Measurements from ENCODE around the gene SKAP1.

Gene SKAP1

GRCh38 chr17:48173191-48173984, 256.6 kb downstream of the SKAP1 start:
- no peak for TF ChIP-seq CTCF (IDR thresholded peaks at IDR 0.05; ENCODE audit: control insufficient read depth, insufficient read depth, low read depth, low read length, missing control alignments)
- DNase-seq (ENCODE audit: low read depth), result no peak
- H3K4me3 ChIP-seq (ENCODE audit: control insufficient read depth, low read depth, low read length), result no peak overlapping the region

GRCh38 chr17:48169926-48170325, 260.1 kb downstream of the SKAP1 start:
- DNase-seq (ENCODE audit: low read depth), result no peak
- TF ChIP-seq CTCF (IDR thresholded peaks at IDR 0.05; ENCODE audit: control insufficient read depth, insufficient read depth, low read depth, low read length, missing control alignments), result no peak
- H3K4me3 ChIP-seq (ENCODE audit: control insufficient read depth, low read depth, low read length), result no peak overlapping the region

GRCh38 chr17:48163809-48164208, 266.2 kb downstream of the SKAP1 start:
- TF ChIP-seq CTCF (IDR thresholded peaks at IDR 0.05; ENCODE audit: control insufficient read depth, insufficient read depth, low read depth, low read length, missing control alignments), result peak; percentile 14
- H3K4me3 ChIP-seq (ENCODE audit: control insufficient read depth, low read depth, low read length), result no peak overlapping the region
- no peak for DNase-seq (ENCODE audit: low read depth)

- DNase-seq (ENCODE audit: low read depth), result no peak
- no peak overlapping the region for H3K4me3 ChIP-seq (ENCODE audit: control insufficient read depth, low read depth, low read length)
- no peak for TF ChIP-seq CTCF (IDR thresholded peaks at IDR 0.05; ENCODE audit: control insufficient read depth, insufficient read depth, low read depth, low read length, missing control alignments)
Observed at GRCh38 chr17:48162946-48163506, 267.0 kb downstream of the SKAP1 start.

- no peak for TF ChIP-seq CTCF (IDR thresholded peaks at IDR 0.05; ENCODE audit: control insufficient read depth, insufficient read depth, low read depth, low read length, missing control alignments)
- DNase-seq (ENCODE audit: low read depth), result no peak
Observed at GRCh38 chr17:48162306-48162934, 267.6 kb downstream of the SKAP1 start.

GRCh38 chr17:48161127-48161905, 268.7 kb downstream of the SKAP1 start:
- H3K4me3 ChIP-seq (ENCODE audit: control insufficient read depth, low read depth, low read length), result no peak overlapping the region
- no peak for TF ChIP-seq CTCF (IDR thresholded peaks at IDR 0.05; ENCODE audit: control insufficient read depth, insufficient read depth, low read depth, low read length, missing control alignments)
- DNase-seq (ENCODE audit: low read depth), result no peak

More at GRCh38 chr17:48162306-48162934, 267.6 kb downstream of the SKAP1 start:
- H3K4me3 ChIP-seq (ENCODE audit: control insufficient read depth, low read depth, low read length), result no peak overlapping the region

Data from AG09309 (cell line).